GM12891 (cell line): ENCODE measurements around the gene NRXN2.

Source experiments
- POLR2A ChIP-seq: IDR thresholded peaks from 2 replicates; pipeline ENCODE4 v1.6.1; 2011; ENCODE audit warnings: low read depth, low read length, control low read depth
- POLR2AphosphoS5 ChIP-seq: IDR thresholded peaks from 2 replicates; pipeline ENCODE4 v1.6.1; 2011; ENCODE audit warnings: low read depth, low read length, control low read depth
- POU2F2 ChIP-seq: IDR thresholded peaks from 2 replicates; pipeline ENCODE4 v1.6.1; 2011; ENCODE audit warnings: low read depth, mild to moderate bottlenecking, control low read depth, low read length, moderate library complexity
- TAF1 ChIP-seq: IDR thresholded peaks from 2 replicates; pipeline ENCODE4 v1.6.1; 2011; ENCODE audit warnings: low read depth, low read length, control low read depth

- TF ChIP-seq POLR2AphosphoS5 (no peak), POLR2A (no peak), TAF1 (no peak), POU2F2 (no peak)
Measured at GRCh38 chr11:64722141-64723065, 594 bp downstream of the NRXN2 start.
